CD4-positive, CD25-positive, alpha-beta regulatory T cell (primary cell): ENCODE data around the gene JAM3. TPM values are rescaled to one million over a fixed set of nuclear protein-coding genes. Genes with fewer than 3 reads are reported as not detected.

Source experiments
- ATAC-seq, 2 donors: fragments of 150-1000 bp; cut with Tn5 transposase; one replicate each; pipeline ENCODE4 v1.10.0; 2021; ENCODE audit warnings: low read depth in 2 of 2, moderate number of reproducible peaks in 2 of 2, moderate library complexity in 1 of 2
- DNase-seq, 3 donors: peaks; one replicate each; pipeline versions ENCODE4 v3.0.0 to v3.0.0-alpha.2; 2012 to 2022; ENCODE audit warnings: mixed read lengths in 1 of 3
- H3K27ac ChIP-seq: one replicate; pipeline ENCODE4 v1.7.0; 2013; ENCODE audit warnings: mild to moderate bottlenecking, low read length; ENCODE audit not compliant: insufficient read depth, poor library complexity, severe bottlenecking
- H3K27me3 ChIP-seq: one replicate; pipeline ENCODE4 v1.7.0; 2013; ENCODE audit warnings: low read length; ENCODE audit not compliant: control insufficient read depth, insufficient read depth
- H3K36me3 ChIP-seq: one replicate; pipeline ENCODE4 v1.7.0; 2013; ENCODE audit warnings: mild to moderate bottlenecking, low read length, moderate library complexity; ENCODE audit not compliant: control insufficient read depth, insufficient read depth
- H3K4me1 ChIP-seq: 2 replicates; pipeline ENCODE4 v1.7.0; 2013; ENCODE audit warnings: mild to moderate bottlenecking, low read length; ENCODE audit not compliant: insufficient read depth, control insufficient read depth, poor library complexity, severe bottlenecking
- H3K4me3 ChIP-seq: one replicate; pipeline ENCODE4 v1.7.0; 2013; ENCODE audit warnings: low read depth, mild to moderate bottlenecking, low read length, moderate library complexity
- H3K9me3 ChIP-seq, 2 experiments: 1 replicate in 1 of 2; 2 replicates in 1 of 2; pipeline ENCODE4 v1.7.0; 2013; ENCODE audit warnings: low read length in 2 of 2, mild to moderate bottlenecking in 1 of 2, moderate library complexity in 1 of 2; ENCODE audit not compliant: control insufficient read depth in 2 of 2
- H3K27ac Mint-ChIP-seq, 3 donors: one replicate each; pipeline ENCODE4 v1.8.0; 2020 to 2022; ENCODE audit warnings: mild to moderate bottlenecking in 3 of 3, mixed read lengths in 3 of 3, moderate library complexity in 2 of 3
- H3K27me3 Mint-ChIP-seq: one replicate; pipeline ENCODE4 v1.8.0; 2022; ENCODE audit warnings: mild to moderate bottlenecking, mixed read lengths
- H3K36me3 Mint-ChIP-seq: one replicate; pipeline ENCODE4 v1.8.0; 2020; ENCODE audit warnings: mixed read lengths
- H3K4me1 Mint-ChIP-seq, 4 donors: one replicate each; pipeline ENCODE4 v1.8.0; 2020 to 2022; ENCODE audit warnings: mixed read lengths in 4 of 4, mild to moderate bottlenecking in 1 of 4
- H3K4me3 Mint-ChIP-seq, 4 donors: one replicate each; pipeline ENCODE4 v1.8.0; 2020 to 2022; ENCODE audit warnings: mild to moderate bottlenecking in 4 of 4, mixed read lengths in 4 of 4, moderate library complexity in 3 of 4
- H3K9me3 Mint-ChIP-seq, 7 donors: one replicate each; pipeline ENCODE4 v1.8.0; 2020 to 2022; ENCODE audit warnings: mixed read lengths in 7 of 7, mild to moderate bottlenecking in 3 of 7, moderate library complexity in 2 of 7
- polyA plus RNA-seq, 4 donors: library from polyadenylated mRNA; unstranded; fragments of 300-500 nt; fragmentation: Illumina TruSeq; gene quantifications; one replicate each; pipeline ENCODE4 v1.2.3, GENCODE V29; 2021
- total RNA-seq: library from RNA; stranded (reverse); gene quantifications from one replicate; pipeline ENCODE4 v1.2.3, GENCODE V29; 2022

Gene JAM3
- total and polyA plus RNA-seq, 5 donors from 2014 or later: 3.1 to 5.5 (median 3.3) TPM

GRCh38 chr11:134155456-134155855 is 86.6 kb downstream of the JAM3 start:
- H3K9me3 ChIP-seq: no peaks in the 10 kb centered on the region
- DNase-seq (no peak), ATAC-seq (no peak)
- no peaks in the 10 kb centered on the region for H3K27me3 Mint-ChIP-seq
- no peaks in the 10 kb centered on the region for H3K4me1 ChIP-seq
- H3K9me3 Mint-ChIP-seq: no peaks in the 10 kb centered on the region
- no peaks in the 10 kb centered on the region for H3K4me1 Mint-ChIP-seq
- no peak overlapping the region for H3K4me3 Mint-ChIP-seq
- H3K36me3 Mint-ChIP-seq: peaks cover 73% of the 10 kb centered on the region
- H3K36me3 ChIP-seq: peaks cover 71% of the 10 kb centered on the region
- no peaks in the 10 kb centered on the region for H3K27me3 ChIP-seq
- no peak overlapping the region for H3K4me3 ChIP-seq
- H3K27ac Mint-ChIP-seq: no peak overlapping the region
- H3K27ac ChIP-seq: no peak overlapping the region

GRCh38 chr11:134155946-134156865 is 87.3 kb downstream of the JAM3 start:
- Mint-ChIP-seq H3K27ac (no peak overlapping the region), H3K27me3 (no peaks in the 10 kb centered on the region), H3K4me1 (no peaks in the 10 kb centered on the region), H3K36me3 (peaks cover 75% of the 10 kb centered on the region), H3K9me3 (no peaks in the 10 kb centered on the region), H3K4me3 (no peak overlapping the region)
- Histone ChIP-seq H3K36me3 (peaks cover 75% of the 10 kb centered on the region), H3K4me1 (no peaks in the 10 kb centered on the region), H3K9me3 (no peaks in the 10 kb centered on the region), H3K27me3 (no peaks in the 10 kb centered on the region), H3K4me3 (no peak overlapping the region), H3K27ac (no peak overlapping the region)
- DNase-seq (no peak), ATAC-seq (no peak)

DNA sequence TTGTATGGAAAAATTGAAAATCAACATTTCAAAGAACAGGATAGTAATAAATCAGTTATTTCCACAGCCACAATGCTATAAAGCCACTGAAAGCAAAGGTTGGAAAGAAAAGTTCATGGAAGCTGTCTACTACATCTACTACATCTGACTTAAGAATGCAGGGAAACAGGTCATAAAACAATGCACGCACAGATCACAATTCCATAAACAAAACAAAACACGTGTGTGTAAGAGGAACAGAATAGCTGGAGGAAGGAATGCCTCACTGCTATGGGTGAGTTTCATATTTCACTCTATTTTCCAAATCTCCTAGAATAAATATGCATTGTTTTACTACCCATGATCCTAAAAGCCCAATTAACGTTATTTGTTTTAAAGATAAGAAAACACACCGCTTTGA is 88.6 kb downstream of the JAM3 start:
- H3K4me3 Mint-ChIP-seq: no peak overlapping the region
- no peak overlapping the region for H3K4me3 ChIP-seq
- no peaks in the 10 kb centered on the region for H3K9me3 ChIP-seq
- peaks cover 76% of the 10 kb centered on the region for H3K36me3 ChIP-seq
- no peaks in the 10 kb centered on the region for H3K27me3 ChIP-seq
- H3K36me3 Mint-ChIP-seq: peaks cover 73% of the 10 kb centered on the region
- DNase-seq (no peak), ATAC-seq (no peak)
- H3K9me3 Mint-ChIP-seq: no peaks in the 10 kb centered on the region
- no peaks in the 10 kb centered on the region for H3K4me1 ChIP-seq
- H3K27me3 Mint-ChIP-seq: no peaks in the 10 kb centered on the region
- no peak overlapping the region for H3K27ac ChIP-seq
- H3K27ac Mint-ChIP-seq: no peak overlapping the region
- H3K4me1 Mint-ChIP-seq: no peaks in the 10 kb centered on the region

GRCh38 chr11:134158023-134158422 is 89.2 kb downstream of the JAM3 start:
- no peak overlapping the region for H3K27ac ChIP-seq
- H3K4me3 Mint-ChIP-seq: no peak overlapping the region
- H3K27ac Mint-ChIP-seq: no peak overlapping the region
- DNase-seq (no peak), ATAC-seq (no peak)
- no peaks in the 10 kb centered on the region for H3K4me1 Mint-ChIP-seq
- no peaks in the 10 kb centered on the region for H3K9me3 ChIP-seq
- H3K27me3 ChIP-seq: no peaks in the 10 kb centered on the region
- H3K4me1 ChIP-seq: no peaks in the 10 kb centered on the region
- no peaks in the 10 kb centered on the region for H3K9me3 Mint-ChIP-seq
- H3K36me3 Mint-ChIP-seq: peaks cover 79% of the 10 kb centered on the region
- no peaks in the 10 kb centered on the region for H3K27me3 Mint-ChIP-seq
- H3K4me3 ChIP-seq: no peak overlapping the region
- H3K36me3 ChIP-seq: peaks cover 75% of the 10 kb centered on the region

- H3K27me3 Mint-ChIP-seq: no peaks in the 10 kb centered on the region
- H3K36me3 Mint-ChIP-seq: peaks cover 85% of the 10 kb centered on the region
- H3K9me3 Mint-ChIP-seq: no peaks in the 10 kb centered on the region
- ATAC-seq (no peak), DNase-seq (no peak)
- no peaks in the 10 kb centered on the region for H3K9me3 ChIP-seq
- no peaks in the 10 kb centered on the region for H3K4me1 ChIP-seq
- H3K27ac Mint-ChIP-seq: no peak overlapping the region
- no peak overlapping the region for H3K4me3 Mint-ChIP-seq
- no peak overlapping the region for H3K4me3 ChIP-seq
- no peak overlapping the region for H3K27ac ChIP-seq
- H3K36me3 ChIP-seq: peaks cover 81% of the 10 kb centered on the region
- H3K27me3 ChIP-seq: no peaks in the 10 kb centered on the region
- H3K4me1 Mint-ChIP-seq: peaks cover 0 to 4% (median 1%) of the 10 kb centered on the region in 4 donors
These were observed 90.8 kb downstream of the JAM3 start for GRCh38 chr11:134159652-134160051.

GRCh38 chr11:134164490-134165370 is 95.9 kb downstream of the JAM3 start:
- DNase-seq (no peak), ATAC-seq (no peak)
- no peaks in the 10 kb centered on the region for H3K27me3 Mint-ChIP-seq
- H3K36me3 Mint-ChIP-seq: peaks cover 67% of the 10 kb centered on the region
- Histone ChIP-seq H3K36me3 (peaks cover 60% of the 10 kb centered on the region), H3K4me3 (no peak overlapping the region), H3K9me3 (no peaks in the 10 kb centered on the region), H3K4me1 (no peaks in the 10 kb centered on the region), H3K27ac (no peak overlapping the region), H3K27me3 (no peaks in the 10 kb centered on the region)
- H3K9me3 Mint-ChIP-seq: peaks cover 0 to 2% (median 0%) of the 10 kb centered on the region in 7 donors
- H3K4me1 Mint-ChIP-seq: peaks cover 0 to 4% (median 1%) of the 10 kb centered on the region in 4 donors
- H3K27ac Mint-ChIP-seq: peak overlapping the region; percentile 62 to 79 (median 70)
- no peak overlapping the region for H3K4me3 Mint-ChIP-seq

GRCh38 chr11:134170177-134170918 is 101.5 kb downstream of the JAM3 start:
- H3K9me3 Mint-ChIP-seq: peaks cover 0 to 2% (median 0%) of the 10 kb centered on the region in 7 donors
- H3K27ac Mint-ChIP-seq: peak overlapping the region in 2 of 3 donors; percentile 46 to 57
- no peak overlapping the region for H3K27ac ChIP-seq
- H3K27me3 Mint-ChIP-seq: no peaks in the 10 kb centered on the region
- no peak overlapping the region for H3K4me3 Mint-ChIP-seq
- no peak overlapping the region for H3K4me3 ChIP-seq
- ATAC-seq (no peak), DNase-seq (no peak)
- H3K36me3 ChIP-seq: peaks cover 37% of the 10 kb centered on the region
- H3K4me1 Mint-ChIP-seq: no peaks in the 10 kb centered on the region
- no peaks in the 10 kb centered on the region for H3K27me3 ChIP-seq
- H3K9me3 ChIP-seq: no peaks in the 10 kb centered on the region
- peaks cover 50% of the 10 kb centered on the region for H3K36me3 Mint-ChIP-seq
- no peaks in the 10 kb centered on the region for H3K4me1 ChIP-seq
